H9 (cell line): ENCODE results near the gene SMARCC1. TPM values are rescaled to one million over a fixed set of nuclear protein-coding genes. Genes with fewer than 3 reads are reported as not detected.
A peak's percentile ranks its signal among the peaks of the same experiment; 100 is the strongest.

Experiments
- DNase-seq: peaks from one replicate; pipeline ENCODE4 v3.0.0-alpha.2; 2017
- H2AFZ ChIP-seq: one replicate; pipeline ENCODE4 v1.6.1; 2013; ENCODE audit warnings: mild to moderate bottlenecking, low read length, control low read depth, moderate library complexity
- H2AK5ac ChIP-seq: 2 replicates; pipeline ENCODE4 v1.6.1; 2013; ENCODE audit warnings: low read length, control low read depth, mixed read lengths; ENCODE audit not compliant: insufficient read length
- H2BK120ac ChIP-seq: one replicate; pipeline ENCODE4 v1.6.1; 2013; ENCODE audit warnings: low read depth, mild to moderate bottlenecking, low read length, control low read depth, inconsistent platforms; ENCODE audit not compliant: poor library complexity, severe bottlenecking
- H2BK12ac ChIP-seq: 2 replicates; pipeline ENCODE4 v1.6.1; 2013; ENCODE audit warnings: low read length, control low read depth, mixed read lengths, low read depth; ENCODE audit not compliant: insufficient read length
- H2BK15ac ChIP-seq: 2 replicates; pipeline ENCODE4 v1.6.1; 2013; ENCODE audit warnings: low read depth, low read length, control low read depth
- H2BK20ac ChIP-seq: one replicate; pipeline ENCODE4 v1.6.1; 2013; ENCODE audit warnings: low read depth, mild to moderate bottlenecking, low read length, control low read depth, inconsistent platforms; ENCODE audit not compliant: poor library complexity, severe bottlenecking
- H2BK5ac ChIP-seq: 2 replicates; pipeline ENCODE4 v1.6.1; 2013; ENCODE audit warnings: low read length, control low read depth, mixed read lengths; ENCODE audit not compliant: insufficient read length
- H3K14ac ChIP-seq: 2 replicates; pipeline ENCODE4 v1.6.1; 2013; ENCODE audit warnings: low read length, control low read depth; ENCODE audit not compliant: insufficient read depth
- H3K18ac ChIP-seq: 2 replicates; pipeline ENCODE4 v1.6.1; 2013; ENCODE audit warnings: low read depth, mild to moderate bottlenecking, mixed read lengths, low read length, control low read depth; ENCODE audit not compliant: insufficient read length
- H3K23ac ChIP-seq: 2 replicates; pipeline ENCODE4 v1.6.1; 2013; ENCODE audit warnings: low read length, control low read depth, mixed read lengths, low read depth; ENCODE audit not compliant: insufficient read length
- H3K23me2 ChIP-seq: 2 replicates; pipeline ENCODE4 v1.6.1; 2013; ENCODE audit warnings: low read depth, mild to moderate bottlenecking, mixed read lengths, low read length, control low read depth; ENCODE audit not compliant: insufficient read length, poor library complexity, severe bottlenecking
- H3K27ac ChIP-seq: 2 replicates; pipeline ENCODE4 v1.5.1; 2013; ENCODE audit warnings: low read length, control low read depth, mixed read lengths, low read depth; ENCODE audit not compliant: insufficient read length
- H3K27me3 ChIP-seq: 2 replicates; pipeline ENCODE4 v1.6.1; 2013; ENCODE audit warnings: low read length, control low read depth, inconsistent platforms; ENCODE audit not compliant: insufficient read depth
- H3K4ac ChIP-seq: 2 replicates; pipeline ENCODE4 v1.6.1; 2013; ENCODE audit warnings: low read depth, mild to moderate bottlenecking, control low read depth, inconsistent platforms, low read length, moderate library complexity
- H3K4me1 ChIP-seq: 2 replicates; pipeline ENCODE4 v1.6.1; 2013; ENCODE audit warnings: low read length, control low read depth, inconsistent platforms; ENCODE audit not compliant: insufficient read depth
- H3K4me2 ChIP-seq: 2 replicates; pipeline ENCODE4 v1.6.1; 2013; ENCODE audit warnings: low read length, control low read depth, mixed read lengths; ENCODE audit not compliant: insufficient read length, insufficient read depth
- H3K56ac ChIP-seq: 2 replicates; pipeline ENCODE4 v1.6.1; 2013; ENCODE audit warnings: low read depth, mild to moderate bottlenecking, mixed read lengths, low read length, control low read depth; ENCODE audit not compliant: insufficient read length
- H3K79me1 ChIP-seq: 2 replicates; pipeline ENCODE4 v1.6.1; 2013; ENCODE audit warnings: low read depth, mild to moderate bottlenecking, moderate library complexity, low read length, control low read depth, inconsistent platforms; ENCODE audit not compliant: insufficient read depth, poor library complexity, severe bottlenecking
- H3K79me2 ChIP-seq: 2 replicates; pipeline ENCODE4 v1.6.1; 2013; ENCODE audit warnings: low read length, control low read depth, inconsistent platforms; ENCODE audit not compliant: insufficient read depth
- H3K9ac ChIP-seq: 2 replicates; pipeline ENCODE4 v1.6.1; 2013; ENCODE audit warnings: low read length, control low read depth, mixed read lengths; ENCODE audit not compliant: insufficient read length; ENCODE audit errors: extremely low read depth
- H3K9me3 ChIP-seq: one replicate; pipeline ENCODE4 v1.6.1; 2013; ENCODE audit warnings: low read depth, low read length, inconsistent platforms; ENCODE audit not compliant: control insufficient read depth
- H3T11ph ChIP-seq: one replicate; pipeline ENCODE4 v1.6.1; 2013; ENCODE audit warnings: mild to moderate bottlenecking, low read length, control low read depth, inconsistent platforms
- H4K20me1 ChIP-seq: one replicate; pipeline ENCODE4 v1.6.1; 2013; ENCODE audit not compliant: control insufficient read depth, insufficient read length, insufficient read depth
- H4K5ac ChIP-seq: 2 replicates; pipeline ENCODE4 v1.6.1; 2013; ENCODE audit warnings: low read depth, mild to moderate bottlenecking, mixed read lengths, low read length, control low read depth; ENCODE audit not compliant: insufficient read length
- H4K8ac ChIP-seq: replicated peaks from 2 replicates; pipeline ENCODE4 v1.6.1; 2013; ENCODE audit warnings: low read length, control low read depth, mixed read lengths, low read depth; ENCODE audit not compliant: insufficient read length
- H4K91ac ChIP-seq: 2 replicates; pipeline ENCODE4 v1.6.1; 2013; ENCODE audit warnings: low read depth, mild to moderate bottlenecking, moderate library complexity, mixed read lengths, low read length, control low read depth; ENCODE audit not compliant: insufficient read length
- H3K27ac Mint-ChIP-seq, 3 experiments: 2 replicates in 2 of 3; 3 replicates in 1 of 3; pipeline ENCODE4 v1.8.0; 2020 to 2021; ENCODE audit warnings: mixed read lengths in 3 of 3, mild to moderate bottlenecking in 1 of 3, moderate library complexity in 1 of 3
- H3K27me3 Mint-ChIP-seq: 2 replicates; pipeline ENCODE4 v1.8.0; 2021; ENCODE audit warnings: low read depth, mild to moderate bottlenecking, moderate library complexity, mixed read lengths
- H3K36me3 Mint-ChIP-seq, 3 experiments: 2 replicates in 2 of 3; 3 replicates in 1 of 3; pipeline ENCODE4 v1.8.0; 2020 to 2021; ENCODE audit warnings: low read depth in 3 of 3, mixed read lengths in 3 of 3; ENCODE audit not compliant: insufficient read depth in 1 of 3
- H3K4me1 Mint-ChIP-seq, 2 experiments: 2 replicates each; pipeline ENCODE4 v1.8.0; 2020; ENCODE audit warnings: mixed read lengths in 2 of 2
- H3K4me3 Mint-ChIP-seq, 2 experiments: 2 replicates in 1 of 2; 3 replicates in 1 of 2; pipeline ENCODE4 v1.8.0; 2020 to 2021; ENCODE audit warnings: mild to moderate bottlenecking in 2 of 2, mixed read lengths in 2 of 2, moderate library complexity in 1 of 2
- H3K9me3 Mint-ChIP-seq, 2 experiments: 2 replicates in 1 of 2; 3 replicates in 1 of 2; pipeline ENCODE4 v1.8.0; 2020; ENCODE audit warnings: mild to moderate bottlenecking in 2 of 2, mixed read lengths in 2 of 2, moderate library complexity in 1 of 2
- WGBS: extraction: QIAGEN DNeasy Blood & Tissue Kit; methylation state at CpG from one replicate; pipeline ENCODE4 v1.1.7; 2013; ENCODE audit warnings: missing lambda C conversion rate, low lambda C conversion rate, mixed read lengths; ENCODE audit not compliant: insufficient read length; ENCODE audit errors: extremely low coverage; 5-methylcytosine and 5-hydroxymethylcytosine counted together
- total RNA-seq: library from RNA; stranded (reverse); gene quantifications from 2 replicates; pipeline ENCODE4 v1.2.1, GENCODE V29; 2021
- TF ChIP-seq, protein P1 (sequence below): fragments of 200-600 bp; sonication (generic); conservative IDR thresholded peaks from 3 replicates; pipeline ENCODE4 v1.8.0; 2021; ENCODE audit warnings: antibody characterized with exemption, mild to moderate bottlenecking

The SMARCC1 gene
- total RNA-seq, 1 experiment from 2014 or later, result 274 TPM

DNA sequence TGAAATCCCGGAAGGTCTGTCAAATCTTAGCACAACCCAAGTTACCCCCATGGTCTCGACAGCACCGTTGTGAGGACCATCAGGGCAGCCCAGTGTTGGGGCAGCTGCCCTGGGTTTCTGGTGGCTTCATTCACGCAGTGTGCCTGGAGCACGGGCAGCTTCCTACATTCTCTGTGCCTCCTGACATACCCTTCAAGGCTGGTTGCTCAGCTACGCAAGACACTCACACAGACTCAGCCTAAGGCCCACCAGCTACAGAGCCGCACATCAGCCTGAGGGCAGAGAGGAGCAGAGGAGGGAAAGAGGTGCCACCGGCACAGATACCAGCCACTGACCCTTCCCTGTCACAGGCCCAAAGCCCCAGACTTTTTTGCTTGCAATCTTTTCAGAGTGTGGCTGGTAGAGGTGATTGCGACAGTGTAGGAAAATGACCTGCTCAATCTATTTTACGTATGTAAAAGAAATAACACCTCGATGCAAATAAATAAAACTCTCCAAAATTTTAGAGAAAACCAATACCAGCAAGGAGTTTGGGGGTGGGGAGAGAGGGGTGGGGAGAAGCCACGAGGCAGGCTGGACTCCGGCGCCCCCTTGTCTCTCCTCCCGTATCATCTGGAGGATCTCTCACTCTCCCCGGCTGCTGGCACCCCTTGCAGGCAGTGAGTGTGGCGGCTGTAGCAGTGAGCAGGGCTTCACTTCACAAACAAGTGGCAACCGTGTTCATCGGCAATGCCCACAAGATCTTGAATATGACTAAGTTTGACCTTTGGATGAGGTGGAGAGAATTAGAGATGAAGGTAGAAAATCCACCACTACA lies 215.8 kb downstream of the SMARCC1 start:
- TF ChIP-seq, protein P1, sequence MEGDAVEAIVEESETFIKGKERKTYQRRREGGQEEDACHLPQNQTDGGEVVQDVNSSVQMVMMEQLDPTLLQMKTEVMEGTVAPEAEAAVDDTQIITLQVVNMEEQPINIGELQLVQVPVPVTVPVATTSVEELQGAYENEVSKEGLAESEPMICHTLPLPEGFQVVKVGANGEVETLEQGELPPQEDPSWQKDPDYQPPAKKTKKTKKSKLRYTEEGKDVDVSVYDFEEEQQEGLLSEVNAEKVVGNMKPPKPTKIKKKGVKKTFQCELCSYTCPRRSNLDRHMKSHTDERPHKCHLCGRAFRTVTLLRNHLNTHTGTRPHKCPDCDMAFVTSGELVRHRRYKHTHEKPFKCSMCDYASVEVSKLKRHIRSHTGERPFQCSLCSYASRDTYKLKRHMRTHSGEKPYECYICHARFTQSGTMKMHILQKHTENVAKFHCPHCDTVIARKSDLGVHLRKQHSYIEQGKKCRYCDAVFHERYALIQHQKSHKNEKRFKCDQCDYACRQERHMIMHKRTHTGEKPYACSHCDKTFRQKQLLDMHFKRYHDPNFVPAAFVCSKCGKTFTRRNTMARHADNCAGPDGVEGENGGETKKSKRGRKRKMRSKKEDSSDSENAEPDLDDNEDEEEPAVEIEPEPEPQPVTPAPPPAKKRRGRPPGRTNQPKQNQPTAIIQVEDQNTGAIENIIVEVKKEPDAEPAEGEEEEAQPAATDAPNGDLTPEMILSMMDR, result 0 out of 3 replicates have a peak, but pooled peaks have one; percentile 20
- no peak overlapping the region for H3K4me2 ChIP-seq
- H4K20me1 ChIP-seq, result no peaks in the 10 kb centered on the region
- no peak overlapping the region for H2AFZ ChIP-seq
- no peaks in the 10 kb centered on the region for H3K9me3 Mint-ChIP-seq
- no peak for DNase-seq
- H3K27ac ChIP-seq, result no peak overlapping the region
- no peak overlapping the region for H2BK120ac ChIP-seq
- no peak overlapping the region; a peak in 1 of 7 replicates for H3K27ac Mint-ChIP-seq
- no peaks in the 10 kb centered on the region for H3K79me1 ChIP-seq
- peaks cover 0 to 3% of the 10 kb centered on the region in 2 experiments; a peak in 2 of 4 replicates for H3K4me1 Mint-ChIP-seq
- H3K36me3 Mint-ChIP-seq, result no peaks in the 10 kb centered on the region; a peak in 1 of 7 replicates
- H2BK15ac ChIP-seq, result no peak overlapping the region
- no peak overlapping the region for H4K5ac ChIP-seq
- no peak overlapping the region for H3K9ac ChIP-seq
- H4K91ac ChIP-seq, result no peak overlapping the region
- no peak overlapping the region for H2BK12ac ChIP-seq
- H3K14ac ChIP-seq, result no peak overlapping the region
- H2BK20ac ChIP-seq, result no peak overlapping the region
- H3K23ac ChIP-seq, result no peak overlapping the region
- no peaks in the 10 kb centered on the region for H3K9me3 ChIP-seq
- no peak overlapping the region for H4K8ac ChIP-seq
- no CpG with 5 or more reads among the region's 19 CpGs for WGBS
- no peaks in the 10 kb centered on the region for H3K79me2 ChIP-seq
- H3T11ph ChIP-seq, result no peak overlapping the region
- H3K23me2 ChIP-seq, result no peaks in the 10 kb centered on the region
- H3K18ac ChIP-seq, result no peak overlapping the region
- no peaks in the 10 kb centered on the region for H3K4me1 ChIP-seq
- no peak overlapping the region; a peak in 1 of 5 replicates for H3K4me3 Mint-ChIP-seq
- H3K27me3 ChIP-seq, result no peaks in the 10 kb centered on the region
- no peak overlapping the region for H2BK5ac ChIP-seq
- no peak overlapping the region for H3K4ac ChIP-seq
- H2AK5ac ChIP-seq, result no peak overlapping the region
- no peaks in the 10 kb centered on the region; the same call in 1 of the 2 replicates for H3K27me3 Mint-ChIP-seq
- no peak overlapping the region for H3K56ac ChIP-seq
